Lower leg skin (tissue), 4 donors: ENCODE measurements around the gene ZNF91. TPM values are rescaled to one million over a fixed set of nuclear protein-coding genes. Genes with fewer than 3 reads are reported as not detected.
"Not testable (repeated sequence)": the region's sequence is repeated elsewhere in the genome, so short reads cannot be mapped to it uniquely, and the experiment has no call there.

Source experiments
- DNase-seq, 2 donors: peaks; one replicate each; pipeline ENCODE4 v3.0.0-alpha.2; 2019; ENCODE audit warnings: low spot score in 2 of 2
- H3K4me3 ChIP-seq: fragments of 200-600 bp; sonication (generic); 2 replicates; pipeline ENCODE4 v1.5.1; 2017; ENCODE audit warnings: mild to moderate bottlenecking, low read depth; ENCODE audit not compliant: poor library complexity, severe bottlenecking
- CTCF ChIP-seq, 3 donors: fragments of 450-650 bp; IDR thresholded peaks; one replicate each; pipeline ENCODE4 v1.5.1; 2016; ENCODE audit warnings: antibody characterized with exemption in 3 of 3, mild to moderate bottlenecking in 3 of 3, moderate library complexity in 2 of 3
- POLR2A ChIP-seq, 2 donors: fragments of 450-650 bp; IDR thresholded peaks; one replicate each; pipeline ENCODE4 v1.6.1; 2016 to 2017; ENCODE audit warnings: antibody characterized with exemption in 2 of 2, mild to moderate bottlenecking in 1 of 2, moderate library complexity in 1 of 2
- WGBS, 2 donors: methylation state at CpG; one replicate each; pipeline ENCODE4 v1.1.5; 2018; 5-methylcytosine and 5-hydroxymethylcytosine counted together
- intact Hi-C: fragments of 100-400 bp; cut with DNase I; formaldehyde crosslinking; loops from one replicate; pipeline ENCODE4 v1.15.0; 2023; ENCODE audit warnings: low total_unique reads
- total RNA-seq, 4 donors: library from RNA; depleted of rRNA; stranded (reverse); fragments of >200 nt; gene quantifications; one replicate each; pipeline ENCODE4 v1.1.0, GENCODE V29; 2016

The ZNF91 gene
- total RNA-seq, 4 donors from 2014 or later = 36.7 to 82.9 (median 50.7) TPM

DNA sequence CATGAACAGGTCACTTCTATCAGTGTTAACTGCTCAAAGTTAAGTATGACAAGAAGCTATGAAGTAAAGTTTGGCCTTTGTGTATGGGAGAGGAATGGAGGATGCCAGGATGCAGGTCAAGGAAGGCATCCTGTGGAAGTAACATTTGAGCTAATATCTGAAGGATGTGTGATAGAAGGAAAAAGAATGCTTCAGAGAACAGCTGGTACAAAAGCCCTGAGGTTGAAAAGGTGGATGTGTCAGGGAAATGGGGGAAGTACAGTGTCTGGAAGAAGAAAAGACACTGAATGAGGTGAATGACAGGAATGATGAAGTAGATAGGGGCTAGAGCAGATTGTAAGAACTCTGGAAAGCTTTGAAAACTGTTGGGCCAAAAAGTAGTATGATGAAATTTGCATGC, 67.1 kb downstream of the ZNF91 start:
- TF ChIP-seq POLR2A (IDR thresholded peaks at IDR 0.05) = no peak
- no peak for TF ChIP-seq CTCF (IDR thresholded peaks at IDR 0.05)
- intact Hi-C loops = no loop called here
- no peak for DNase-seq
- H3K4me3 ChIP-seq = no peak overlapping the region

- intact Hi-C loops = no loop called here
- TF ChIP-seq CTCF (IDR thresholded peaks at IDR 0.05) (no peak), POLR2A (IDR thresholded peaks at IDR 0.05) (no peak)
- 78 to 84% methylated on average over 4 of the region's 4 CpGs for WGBS, 2 donors
- no peak overlapping the region for H3K4me3 ChIP-seq
- no peak for DNase-seq
Measured at GRCh38 chr19:23321953-23322549, 73.2 kb downstream of the ZNF91 start.

DNA sequence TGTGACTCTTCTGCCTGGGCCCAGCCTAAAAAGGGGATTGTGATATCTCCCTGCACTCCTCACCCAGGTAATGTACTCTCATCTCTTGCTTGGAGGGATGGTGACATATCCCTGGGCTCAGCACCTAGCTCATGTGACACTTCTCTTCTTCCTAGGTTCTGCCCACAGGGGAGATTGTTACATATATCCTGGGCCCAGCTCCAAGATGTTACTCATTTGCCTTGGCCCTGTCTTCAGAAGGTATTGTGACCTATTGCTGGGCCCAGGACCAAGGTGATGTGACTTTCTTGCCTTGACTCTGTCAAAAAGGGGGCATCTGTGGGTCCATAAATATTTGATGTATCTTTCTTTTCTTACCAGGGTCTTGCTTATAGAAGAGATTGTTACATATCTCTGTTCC, 73.9 kb downstream of the ZNF91 start:
- H3K4me3 ChIP-seq, DNase-seq, intact Hi-C loops: not testable (repeated sequence)

DNA sequence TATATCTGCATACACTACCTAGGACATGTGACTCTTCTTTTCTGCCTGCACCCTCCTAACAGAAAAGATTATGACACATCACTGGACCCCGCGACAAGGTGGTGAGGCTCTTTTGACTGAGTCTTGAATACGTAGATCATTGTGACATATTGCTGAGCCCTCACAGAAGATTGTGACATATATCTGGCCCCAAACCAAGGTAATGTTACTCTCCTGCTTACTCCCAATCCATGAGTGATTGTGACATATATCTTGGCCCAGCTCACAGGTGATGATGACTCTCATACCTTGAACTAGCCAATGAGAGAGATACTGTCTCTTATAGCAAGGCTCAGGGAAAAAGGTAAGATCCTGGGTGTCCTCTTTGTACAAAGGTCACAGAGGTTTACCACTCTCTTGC, 75.7 kb downstream of the ZNF91 start:
- H3K4me3 ChIP-seq, intact Hi-C loops, DNase-seq: not testable (repeated sequence)
- 88 to 90% methylated on average over 3 of the region's 3 CpGs for WGBS, 2 donors

GRCh38 chr19:23318941-23319340, 76.3 kb downstream of the ZNF91 start:
- intact Hi-C loops, DNase-seq, H3K4me3 ChIP-seq: not testable (repeated sequence)
- 93 to 98% methylated on average over 2 of the region's 2 CpGs for WGBS, 2 donors

DNA sequence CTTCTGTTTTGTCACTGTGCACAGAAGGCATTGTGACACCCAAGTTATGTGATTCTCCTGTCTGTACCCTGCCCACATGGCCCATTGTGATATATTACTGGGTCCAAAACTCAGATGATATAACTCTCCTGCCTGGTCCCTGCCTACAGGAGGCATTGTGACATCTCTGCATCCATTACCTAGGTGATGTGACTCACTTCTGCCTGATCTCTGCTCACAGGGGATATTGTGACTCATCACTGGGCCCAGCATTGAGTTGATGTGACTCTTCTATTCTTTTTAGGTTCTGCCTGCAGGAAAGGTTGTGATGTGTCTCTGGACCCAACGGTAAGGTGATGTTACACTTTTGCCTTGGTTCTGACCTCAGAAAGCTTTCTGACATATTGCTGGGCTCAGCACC, 77.1 kb downstream of the ZNF91 start:
- intact Hi-C loops = no loop called here
- H3K4me3 ChIP-seq = no peak overlapping the region
- TF ChIP-seq POLR2A (IDR thresholded peaks at IDR 0.05) = no peak
- TF ChIP-seq CTCF (IDR thresholded peaks at IDR 0.05) = no peak
- no peak for DNase-seq
- 100% methylated on average over 1 of the region's 1 CpG for WGBS, 2 donors

GRCh38 chr19:23315286-23315685, 80.0 kb downstream of the ZNF91 start:
- WGBS, 2 donors = 81 to 82% methylated on average over 2 of the region's 2 CpGs
- intact Hi-C loops = no loop called here
- H3K4me3 ChIP-seq = no peak overlapping the region
- no peak for DNase-seq
- TF ChIP-seq CTCF (IDR thresholded peaks at IDR 0.05) = no peak
- no peak for TF ChIP-seq POLR2A (IDR thresholded peaks at IDR 0.05)
